Uterus (tissue), 4 donors: ENCODE results near the gene DCAF8L1. TPM values are rescaled to one million over a fixed set of nuclear protein-coding genes. Genes with fewer than 3 reads are reported as not detected.

ENCODE experiments used
- DNase-seq, 2 donors: peaks; one replicate each; pipeline ENCODE4 v3.0.0-alpha.2; 2019 to 2020
- H3K27ac ChIP-seq, 2 donors: fragments of 200-600 bp; sonication (generic); 1 replicate in 1 of 2; 2 replicates in 1 of 2; pipeline ENCODE4 v1.5.1; 2016 to 2018
- H3K27me3 ChIP-seq, 2 donors: fragments of 200-600 bp; sonication (generic); one replicate each; pipeline ENCODE4 v1.5.1; 2018 to 2019; ENCODE audit warnings: control low read depth in 1 of 2
- H3K36me3 ChIP-seq, 2 donors: fragments of 200-600 bp; sonication (generic); one replicate each; pipeline ENCODE4 v1.5.1; 2019; ENCODE audit warnings: control low read depth in 1 of 2
- H3K4me1 ChIP-seq, 2 donors: fragments of 200-600 bp; sonication (generic); one replicate each; pipeline ENCODE4 v1.5.1; 2018 to 2019; ENCODE audit warnings: control low read depth in 1 of 2
- H3K4me3 ChIP-seq, 2 donors: fragments of 200-600 bp; sonication (generic); 1 replicate in 1 of 2; 2 replicates in 1 of 2; pipeline ENCODE4 v1.5.1; 2018 to 2019; ENCODE audit warnings: mild to moderate bottlenecking in 1 of 2
- H3K9me3 ChIP-seq, 2 donors: fragments of 200-600 bp; sonication (generic); one replicate each; pipeline ENCODE4 v1.5.1; 2019; ENCODE audit warnings: control low read depth in 1 of 2
- POLR2A ChIP-seq, 2 donors: fragments of 450-650 bp; IDR thresholded peaks; one replicate each; pipeline ENCODE4 v1.6.1; 2016; ENCODE audit warnings: antibody characterized with exemption in 2 of 2, mild to moderate bottlenecking in 1 of 2, moderate library complexity in 1 of 2
- intact Hi-C: fragments of 100-400 bp; cut with DNase I; formaldehyde crosslinking; loops from one replicate; pipeline ENCODE4 v1.15.1; 2023; ENCODE audit warnings: low total_unique reads
- total RNA-seq, 4 donors: library from RNA; depleted of rRNA in 3 of 4; stranded (reverse); fragments of >200 nt in 3 of 4; gene quantifications; one replicate each; pipeline versions ENCODE4 v1.1.0 to v1.2.4, GENCODE V29; 2014 to 2023
- TF ChIP-seq, protein P1 (sequence below), 4 experiments: fragments of 200-600 bp in 2 of 4; fragments of 450-650 bp in 2 of 4; sonication (generic) in 2 of 4; IDR thresholded peaks; one replicate each; pipeline ENCODE4 v1.5.1; 2016 to 2019; ENCODE audit warnings: antibody characterized with exemption in 4 of 4, mild to moderate bottlenecking in 2 of 4, moderate library complexity in 1 of 4
- donor health status: DM: yes; HTN: yes; CAD: no.

Gene DCAF8L1
- total RNA-seq: not detected

DNA sequence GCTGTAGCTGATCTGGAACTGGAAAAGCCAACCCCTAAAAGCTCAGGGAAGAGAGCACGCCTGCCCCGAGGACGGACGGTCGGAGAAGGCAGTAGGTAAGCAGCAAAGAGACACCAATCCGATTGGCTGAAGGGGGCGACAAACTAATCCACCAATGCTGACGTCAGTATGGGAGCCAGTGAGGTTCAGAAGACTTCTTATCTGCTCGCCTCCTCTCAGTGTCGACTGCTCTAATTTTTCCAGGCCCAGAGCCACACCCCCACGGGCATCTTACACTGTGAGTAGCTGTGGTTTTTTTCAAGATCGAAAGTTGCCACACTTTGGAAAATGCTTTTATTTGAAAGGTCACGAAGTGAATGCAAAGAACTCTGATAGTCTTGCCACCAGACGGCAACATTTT is at the start of gene DCAF8L1:
DCAF8L1 (minus strand) TSS at position 101 of the 400 bp plus-strand sequence. CDS start 115 bp downstream, outside the sequence.
- no peak for DNase-seq
- intact Hi-C loops: no loop called here
- H3K36me3 ChIP-seq: no peaks in the 10 kb centered on the region
- H3K27me3 ChIP-seq: no peaks in the 10 kb centered on the region
- no peak within 1 kb of the TSS for H3K4me3 ChIP-seq
- TF ChIP-seq, protein P1, sequence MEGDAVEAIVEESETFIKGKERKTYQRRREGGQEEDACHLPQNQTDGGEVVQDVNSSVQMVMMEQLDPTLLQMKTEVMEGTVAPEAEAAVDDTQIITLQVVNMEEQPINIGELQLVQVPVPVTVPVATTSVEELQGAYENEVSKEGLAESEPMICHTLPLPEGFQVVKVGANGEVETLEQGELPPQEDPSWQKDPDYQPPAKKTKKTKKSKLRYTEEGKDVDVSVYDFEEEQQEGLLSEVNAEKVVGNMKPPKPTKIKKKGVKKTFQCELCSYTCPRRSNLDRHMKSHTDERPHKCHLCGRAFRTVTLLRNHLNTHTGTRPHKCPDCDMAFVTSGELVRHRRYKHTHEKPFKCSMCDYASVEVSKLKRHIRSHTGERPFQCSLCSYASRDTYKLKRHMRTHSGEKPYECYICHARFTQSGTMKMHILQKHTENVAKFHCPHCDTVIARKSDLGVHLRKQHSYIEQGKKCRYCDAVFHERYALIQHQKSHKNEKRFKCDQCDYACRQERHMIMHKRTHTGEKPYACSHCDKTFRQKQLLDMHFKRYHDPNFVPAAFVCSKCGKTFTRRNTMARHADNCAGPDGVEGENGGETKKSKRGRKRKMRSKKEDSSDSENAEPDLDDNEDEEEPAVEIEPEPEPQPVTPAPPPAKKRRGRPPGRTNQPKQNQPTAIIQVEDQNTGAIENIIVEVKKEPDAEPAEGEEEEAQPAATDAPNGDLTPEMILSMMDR (IDR thresholded peaks at IDR 0.05): no peak
- no peak for TF ChIP-seq POLR2A (IDR thresholded peaks at IDR 0.05)
- H3K4me1 ChIP-seq: no peaks in the 10 kb centered on the region
- H3K27ac ChIP-seq: no peak within 1 kb of the TSS
- H3K9me3 ChIP-seq: no peaks in the 10 kb centered on the region

GRCh38 chrX:28022371-28022770 is 41.1 kb upstream of the DCAF8L1 start:
- H3K4me3 ChIP-seq: no peak overlapping the region
- H3K9me3 ChIP-seq: no peaks in the 10 kb centered on the region
- H3K27me3 ChIP-seq: peaks cover 0 to 8% of the 10 kb centered on the region in 2 donors
- intact Hi-C loops: no loop called here
- no peaks in the 10 kb centered on the region for H3K36me3 ChIP-seq
- H3K4me1 ChIP-seq: no peaks in the 10 kb centered on the region
- no peak overlapping the region for H3K27ac ChIP-seq
- TF ChIP-seq, protein P1 (IDR thresholded peaks at IDR 0.05): no peak
- TF ChIP-seq POLR2A (IDR thresholded peaks at IDR 0.05): no peak
- no peak for DNase-seq

DNA sequence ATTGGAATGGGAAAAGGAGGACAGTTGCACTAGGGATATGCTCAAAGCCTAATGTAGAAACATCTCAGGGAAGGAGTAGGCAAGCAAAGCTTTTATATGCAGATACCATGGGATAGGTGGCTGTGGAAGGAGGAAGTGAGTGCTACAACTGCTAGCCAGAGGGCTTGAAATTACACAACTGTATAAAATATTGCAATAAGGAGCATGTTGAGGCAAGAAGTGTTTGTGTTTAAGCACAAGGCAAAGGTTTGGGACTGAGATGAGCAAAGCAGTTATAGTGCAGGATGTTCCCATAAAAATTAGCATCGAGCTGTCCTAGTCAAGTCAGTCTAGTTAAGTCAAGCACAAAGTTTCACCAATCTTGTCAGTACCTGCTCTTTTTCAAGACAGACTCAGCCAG is 35.6 kb upstream of the DCAF8L1 start:
- Histone ChIP-seq H3K9me3 (no peaks in the 10 kb centered on the region), H3K4me3 (no peak overlapping the region), H3K27ac (no peak overlapping the region), H3K4me1 (no peaks in the 10 kb centered on the region), H3K36me3 (no peaks in the 10 kb centered on the region), H3K27me3 (peaks cover 0 to 8% of the 10 kb centered on the region in 2 donors)
- TF ChIP-seq, protein P1 (IDR thresholded peaks at IDR 0.05): no peak
- no peak for TF ChIP-seq POLR2A (IDR thresholded peaks at IDR 0.05)
- intact Hi-C loops: no loop called here
- DNase-seq: no peak

DNA sequence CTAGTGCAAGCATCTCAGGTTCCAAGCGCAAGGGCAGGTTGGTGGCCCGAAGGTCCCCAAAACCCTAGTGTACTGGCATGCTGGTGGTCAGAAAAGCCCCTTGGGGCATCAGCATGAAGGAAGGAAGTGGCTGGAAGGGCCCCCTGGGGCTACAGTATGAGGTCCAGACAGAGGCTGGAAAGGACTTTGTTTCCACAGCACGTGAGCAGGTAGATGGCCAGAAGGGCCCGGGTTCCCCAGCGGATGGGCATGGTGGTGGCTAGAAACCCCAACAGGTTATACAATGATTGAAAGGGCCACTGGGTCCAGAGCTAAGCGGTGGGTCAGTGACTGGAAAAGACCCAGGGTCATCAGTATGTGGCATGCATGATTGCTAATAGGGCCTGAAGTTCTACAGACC is 34.7 kb upstream of the DCAF8L1 start:
- Histone ChIP-seq H3K9me3 (no peaks in the 10 kb centered on the region), H3K4me1 (no peaks in the 10 kb centered on the region), H3K36me3 (no peaks in the 10 kb centered on the region), H3K27me3 (peaks cover 0 to 8% of the 10 kb centered on the region in 2 donors), H3K27ac (no peak overlapping the region), H3K4me3 (no peak overlapping the region)
- intact Hi-C loops: no loop called here
- TF ChIP-seq POLR2A (IDR thresholded peaks at IDR 0.05): no peak
- TF ChIP-seq, protein P1 (IDR thresholded peaks at IDR 0.05): no peak
- no peak for DNase-seq

DNA sequence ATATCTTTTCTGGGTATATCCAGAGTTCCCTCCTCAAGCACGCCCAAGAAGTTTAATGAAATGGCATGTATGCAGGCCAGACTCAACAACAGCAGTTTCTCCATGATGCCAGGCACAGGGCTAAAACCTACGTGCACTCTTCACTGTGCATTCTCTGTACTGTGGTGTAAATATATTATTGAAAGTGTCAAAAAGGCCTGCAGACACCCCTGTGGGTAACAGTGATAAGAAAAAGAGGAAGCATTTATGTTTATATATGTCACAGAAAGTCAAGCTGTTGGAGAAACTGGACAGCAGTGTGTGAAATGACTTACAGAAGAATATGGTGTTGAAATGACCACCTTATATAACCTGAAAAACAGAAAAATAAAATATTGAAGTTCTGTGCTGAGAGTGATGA is 29.6 kb upstream of the DCAF8L1 start:
- Histone ChIP-seq H3K4me3 (no peak overlapping the region), H3K27me3 (no peaks in the 10 kb centered on the region), H3K36me3 (no peaks in the 10 kb centered on the region), H3K9me3 (no peaks in the 10 kb centered on the region), H3K27ac (no peak overlapping the region), H3K4me1 (no peaks in the 10 kb centered on the region)
- intact Hi-C loops: no loop called here
- no peak for TF ChIP-seq POLR2A (IDR thresholded peaks at IDR 0.05)
- TF ChIP-seq, protein P1 (IDR thresholded peaks at IDR 0.05): no peak
- no peak for DNase-seq
